Measurements from ENCODE around the gene VPS26B.

- TF ChIP-seq TAF1 (IDR thresholded peaks at IDR 0.05; ENCODE audit: borderline replicate concordance, low read depth, low read length) (no peak), POLR2A (IDR thresholded peaks at IDR 0.05; ENCODE audit: low read depth, low read length) (no peak)
Measured at GRCh38 chr11:134226806-134227325, 2.4 kb downstream of the VPS26B start.
